KMS-11 (cell line): ENCODE results near the gene FHIT.

Experiments used
- H2AFZ ChIP-seq: fragments of 200-600 bp; sonication (generic); 2 replicates; pipeline ENCODE4 v1.6.1; 2016; ENCODE audit warnings: antibody characterized with exemption, mixed run types, low read depth
- H3K27ac ChIP-seq: fragments of 200-600 bp; sonication (generic); 2 replicates; pipeline ENCODE4 v1.6.1; 2016; ENCODE audit warnings: mild to moderate bottlenecking, mixed run types
- H3K27me3 ChIP-seq: fragments of 200-600 bp; sonication (generic); 2 replicates; pipeline ENCODE4 v1.6.1; 2017; ENCODE audit warnings: mild to moderate bottlenecking, low read depth, mixed run types, moderate library complexity; ENCODE audit not compliant: insufficient read depth
- H3K36me3 ChIP-seq: fragments of 200-600 bp; sonication (generic); 2 replicates; pipeline ENCODE4 v1.6.1; 2017; ENCODE audit warnings: mild to moderate bottlenecking, mixed run types; ENCODE audit not compliant: insufficient read depth
- H3K4me1 ChIP-seq: fragments of 200-600 bp; sonication (generic); 2 replicates; pipeline ENCODE4 v1.6.1; 2016; ENCODE audit warnings: mild to moderate bottlenecking, low read depth, mixed run types; ENCODE audit not compliant: poor library complexity, severe bottlenecking
- H3K4me2 ChIP-seq: fragments of 200-600 bp; sonication (generic); 2 replicates; pipeline ENCODE4 v1.7.0; 2016; ENCODE audit warnings: mild to moderate bottlenecking, mixed run types
- H3K4me3 ChIP-seq: fragments of 200-600 bp; sonication (generic); IDR thresholded peaks from 2 replicates; pipeline ENCODE4 v1.6.1; 2017; ENCODE audit warnings: low read depth, low read length, mixed read lengths; ENCODE audit not compliant: insufficient read depth
- H3K79me2 ChIP-seq: fragments of 200-600 bp; sonication (generic); 2 replicates; pipeline ENCODE4 v1.6.1; 2016; ENCODE audit warnings: low read depth, mixed run types; ENCODE audit not compliant: insufficient read depth
- H3K9ac ChIP-seq: fragments of 200-600 bp; sonication (generic); 2 replicates; pipeline ENCODE4 v1.6.1; 2016; ENCODE audit warnings: mild to moderate bottlenecking, mixed run types
- H4K20me1 ChIP-seq: fragments of 200-600 bp; sonication (generic); 2 replicates; pipeline ENCODE4 v1.6.1; 2016; ENCODE audit warnings: mild to moderate bottlenecking, mixed run types; ENCODE audit not compliant: insufficient read depth
- TF ChIP-seq, protein P1 (sequence below): fragments of 200-600 bp; sonication (generic); conservative IDR thresholded peaks from 2 replicates; pipeline ENCODE4 v1.6.1; 2017; ENCODE audit warnings: low read depth, mild to moderate bottlenecking, antibody characterized with exemption, low read length, moderate library complexity, mixed read lengths

Gene FHIT

GRCh38 chr3:60933824-60934223 is 317.4 kb downstream of the FHIT start:
- TF ChIP-seq, protein P1, sequence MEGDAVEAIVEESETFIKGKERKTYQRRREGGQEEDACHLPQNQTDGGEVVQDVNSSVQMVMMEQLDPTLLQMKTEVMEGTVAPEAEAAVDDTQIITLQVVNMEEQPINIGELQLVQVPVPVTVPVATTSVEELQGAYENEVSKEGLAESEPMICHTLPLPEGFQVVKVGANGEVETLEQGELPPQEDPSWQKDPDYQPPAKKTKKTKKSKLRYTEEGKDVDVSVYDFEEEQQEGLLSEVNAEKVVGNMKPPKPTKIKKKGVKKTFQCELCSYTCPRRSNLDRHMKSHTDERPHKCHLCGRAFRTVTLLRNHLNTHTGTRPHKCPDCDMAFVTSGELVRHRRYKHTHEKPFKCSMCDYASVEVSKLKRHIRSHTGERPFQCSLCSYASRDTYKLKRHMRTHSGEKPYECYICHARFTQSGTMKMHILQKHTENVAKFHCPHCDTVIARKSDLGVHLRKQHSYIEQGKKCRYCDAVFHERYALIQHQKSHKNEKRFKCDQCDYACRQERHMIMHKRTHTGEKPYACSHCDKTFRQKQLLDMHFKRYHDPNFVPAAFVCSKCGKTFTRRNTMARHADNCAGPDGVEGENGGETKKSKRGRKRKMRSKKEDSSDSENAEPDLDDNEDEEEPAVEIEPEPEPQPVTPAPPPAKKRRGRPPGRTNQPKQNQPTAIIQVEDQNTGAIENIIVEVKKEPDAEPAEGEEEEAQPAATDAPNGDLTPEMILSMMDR = no peak
- Histone ChIP-seq H3K4me3 (no peak overlapping the region), H2AFZ (no peak overlapping the region), H3K36me3 (no peaks in the 10 kb centered on the region), H3K4me2 (no peak overlapping the region), H3K27ac (no peak overlapping the region), H3K4me1 (no peaks in the 10 kb centered on the region), H3K9ac (no peak overlapping the region), H4K20me1 (no peaks in the 10 kb centered on the region), H3K79me2 (no peaks in the 10 kb centered on the region), H3K27me3 (no peaks in the 10 kb centered on the region)

DNA sequence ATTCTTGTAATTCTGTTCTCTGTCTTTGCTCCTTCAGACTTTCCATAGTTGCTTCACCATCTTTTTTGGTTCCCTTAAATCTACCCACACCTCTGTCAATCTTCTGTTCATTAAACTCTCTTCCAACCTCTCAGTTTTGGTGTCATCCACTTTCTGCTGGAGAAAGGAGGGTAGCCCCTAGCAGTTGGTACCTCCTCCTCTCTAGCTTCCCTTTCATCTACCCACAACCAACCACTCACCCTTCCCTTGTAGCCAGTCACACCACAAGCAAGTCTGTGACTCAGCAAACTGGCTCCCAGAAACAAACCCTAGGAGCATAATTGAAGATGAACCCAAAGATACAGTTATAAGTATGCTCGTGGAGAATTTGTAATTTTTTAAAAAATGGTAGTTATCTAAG is 318.6 kb downstream of the FHIT start:
- no peak overlapping the region for H3K27ac ChIP-seq
- no peak overlapping the region for H3K9ac ChIP-seq
- H3K4me3 ChIP-seq = no peak overlapping the region
- no peaks in the 10 kb centered on the region for H4K20me1 ChIP-seq
- no peaks in the 10 kb centered on the region for H3K27me3 ChIP-seq
- TF ChIP-seq, protein P1 = no peak
- H3K36me3 ChIP-seq = no peaks in the 10 kb centered on the region
- no peaks in the 10 kb centered on the region for H3K4me1 ChIP-seq
- no peak overlapping the region for H3K4me2 ChIP-seq
- no peak overlapping the region for H2AFZ ChIP-seq
- no peaks in the 10 kb centered on the region for H3K79me2 ChIP-seq

DNA sequence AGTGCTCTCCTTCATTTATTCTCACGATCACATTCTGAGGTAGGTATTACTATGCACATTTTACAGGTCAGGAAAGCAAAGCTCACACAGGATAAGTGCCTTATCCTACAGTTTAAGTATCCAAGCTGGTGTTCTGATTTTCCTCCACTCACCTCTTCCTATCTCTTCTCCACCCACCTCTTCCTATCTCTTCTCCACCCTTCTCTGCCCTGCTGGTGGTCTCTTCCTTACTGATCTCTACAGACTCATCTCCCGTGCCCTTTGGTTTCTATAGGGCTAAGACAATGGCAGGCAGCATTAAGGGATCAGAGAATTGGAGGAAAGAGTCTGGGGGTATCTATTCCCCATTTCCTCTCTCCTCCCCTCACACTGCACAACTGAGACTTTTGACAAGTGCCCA is 319.1 kb downstream of the FHIT start:
- Histone ChIP-seq H3K79me2 (no peaks in the 10 kb centered on the region), H3K4me1 (no peaks in the 10 kb centered on the region), H3K9ac (no peak overlapping the region), H3K4me3 (no peak overlapping the region), H4K20me1 (no peaks in the 10 kb centered on the region), H3K27me3 (no peaks in the 10 kb centered on the region), H3K36me3 (no peaks in the 10 kb centered on the region), H3K27ac (no peak overlapping the region), H3K4me2 (no peak overlapping the region), H2AFZ (no peak overlapping the region)
- TF ChIP-seq, protein P1 = no peak

DNA sequence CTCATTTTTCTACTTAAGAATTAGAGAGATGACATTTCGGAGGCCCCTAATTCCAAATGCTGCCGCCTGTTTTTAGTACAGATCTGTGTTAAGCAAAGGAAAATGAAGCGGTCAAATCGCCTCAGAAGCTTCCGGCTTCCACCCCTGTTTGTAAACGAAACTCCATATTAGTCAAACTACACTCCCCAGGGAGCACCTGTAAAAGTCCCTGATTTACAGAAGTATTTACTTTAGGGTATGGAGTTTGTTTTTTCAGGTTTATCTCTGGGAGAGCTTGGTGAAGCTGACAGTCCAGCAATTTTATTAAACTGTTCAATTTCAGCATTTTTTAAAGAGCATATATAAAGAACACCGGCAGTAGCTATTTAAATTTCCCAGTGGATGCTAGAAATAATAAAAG is 319.8 kb downstream of the FHIT start:
- TF ChIP-seq, protein P1 = no peak

More for the DNA sequence above, 319.8 kb downstream of the FHIT start:
- H3K27ac ChIP-seq = no peak overlapping the region
- no peaks in the 10 kb centered on the region for H3K79me2 ChIP-seq
- no peak overlapping the region for H3K9ac ChIP-seq
- no peak overlapping the region for H2AFZ ChIP-seq
- no peaks in the 10 kb centered on the region for H4K20me1 ChIP-seq
- no peaks in the 10 kb centered on the region for H3K36me3 ChIP-seq
- no peaks in the 10 kb centered on the region for H3K4me1 ChIP-seq
- H3K4me2 ChIP-seq = no peak overlapping the region
- H3K4me3 ChIP-seq = no peak overlapping the region
- H3K27me3 ChIP-seq = no peaks in the 10 kb centered on the region
